Measurements from ENCODE around the gene SELENBP1. TPM values are rescaled to one million over a fixed set of nuclear protein-coding genes. Genes with fewer than 3 reads are reported as not detected.

Gene SELENBP1
- total and polyA plus RNA-seq, 2 of the 13 experiments (the other 11 are each of a cell fraction or from before 2014, with no cell fraction given) = 27.8 to 29.0 TPM

GRCh38 chr1:151325646-151326429 lies 46.7 kb downstream of the SELENBP1 start:
- BruUV-seq (replicated peaks) = TSS peak; percentile 64
- H3K9ac ChIP-seq (ENCODE audit: insufficient read depth, low read depth, low read length) = peak overlapping the region; percentile 87; the same call in 1 of the 2 replicates

GRCh38 chr1:151325231-151325630 lies 47.3 kb downstream of the SELENBP1 start:
- Histone ChIP-seq H3K4me1 (ENCODE audit: insufficient read depth, low read length) (peaks cover 33% of the 10 kb centered on the region), H3K9ac (ENCODE audit: insufficient read depth, low read depth, low read length) (no peak overlapping the region), H2AFZ (ENCODE audit: low read length) (no peak overlapping the region), H3K36me3 (replicated peaks in 1 of 2; ENCODE audit: control insufficient read depth in 1 of 2, insufficient read depth in 2 of 2, low read length in 2 of 2) (peaks cover 3 to 6% of the 10 kb centered on the region in 2 experiments; a peak in 4 of 5 replicates), H3K9me3 (ENCODE audit: low read length) (no peaks in the 10 kb centered on the region), H3K4me2 (ENCODE audit: low read depth, low read length) (0 out of 2 replicates have a peak overlapping the region, but pooled peaks have one; percentile 92), H3K79me2 (ENCODE audit: insufficient read depth, low read length) (peaks cover 18% of the 10 kb centered on the region), H3K27ac (ENCODE audit: extremely low read length, insufficient read depth, low read length) (no peak overlapping the region), H4K20me1 (ENCODE audit: insufficient read depth, low read length) (no peaks in the 10 kb centered on the region), H3K4me3 (replicated peaks in 1 of 3; ENCODE audit: insufficient read depth in 1 of 3, low read depth in 2 of 3, low read length in 3 of 3) (no peak overlapping the region), H3K27me3 (ENCODE audit: control insufficient read depth in 1 of 2, insufficient read depth in 2 of 2, low read length in 2 of 2) (no peaks in the 10 kb centered on the region; a peak in 1 of 5 replicates)
- 98% methylated on average over 7 of the region's 7 CpGs for WGBS (ENCODE audit: low lambda C conversion rate)
- no peak for ATAC-seq
- in situ Hi-C loops (cut with HindIII; ENCODE audit: extremely low pct_ligation_motif_present, low pct_unique_long_range_greater_than_20kb) = no loop called here
- DNase-seq (ENCODE audit: low spot score) = no peak
- intact Hi-C loops (cut with micrococcal nuclease; ENCODE audit: unreplicated experiment) = no loop called here
- CTCF ChIA-PET (ENCODE audit: low intra/inter-chr PET ratio, low total read pairs) = no interaction called here
- BruUV-seq (replicated peaks) = no TSS peak
- FAIRE-seq = no peak
- TF ChIP-seq ZMAT5 (CRISPR knock-in tag; IDR thresholded peaks at IDR 0.05; ENCODE audit: borderline replicate concordance, low read depth) (no peak), MIER2 (CRISPR knock-in tag; IDR thresholded peaks at IDR 0.05) (no peak), ZNF615 (CRISPR knock-in tag; IDR thresholded peaks at IDR 0.05; ENCODE audit: borderline replicate concordance) (no peak), RAD51 (IDR thresholded peaks at IDR 0.05; ENCODE audit: borderline replicate concordance) (no peak), ZNF451 (CRISPR knock-in tag; IDR thresholded peaks at IDR 0.05) (no peak), BCL6 (CRISPR knock-in tag; IDR thresholded peaks at IDR 0.05) (no peak), ZNF101 (CRISPR knock-in tag; IDR thresholded peaks at IDR 0.05; ENCODE audit: borderline replicate concordance, low read depth) (no peak), ZNF10 (CRISPR knock-in tag; IDR thresholded peaks at IDR 0.05; ENCODE audit: borderline replicate concordance, low read depth) (no peak), MED8 (CRISPR knock-in tag; IDR thresholded peaks at IDR 0.05; ENCODE audit: insufficient replicate concordance) (no peak), ZNF839 (CRISPR knock-in tag; IDR thresholded peaks at IDR 0.05; ENCODE audit: borderline replicate concordance) (no peak), POGZ (CRISPR knock-in tag; IDR thresholded peaks at IDR 0.05) (no peak)
- POLR2A ChIA-PET = no interaction called here

More at GRCh38 chr1:151325646-151326429, 46.7 kb downstream of the SELENBP1 start:
- peaks cover 18% of the 10 kb centered on the region for H3K79me2 ChIP-seq (ENCODE audit: insufficient read depth, low read length)
- POLR2A ChIA-PET = interaction anchor here (0.9 to 2.5 kb wide), 3 partner anchors 12 to 25 kb away, joined by 3 to 21 read pairs (median 19); no protein-coding TSS in a partner anchor
- CTCF ChIA-PET (ENCODE audit: low intra/inter-chr PET ratio, low total read pairs) = no interaction called here
- FAIRE-seq (no peak), DNase-seq (ENCODE audit: low spot score) (no peak), ATAC-seq (no peak)
- peaks cover 33% of the 10 kb centered on the region for H3K4me1 ChIP-seq (ENCODE audit: insufficient read depth, low read length)
- intact Hi-C loops (cut with micrococcal nuclease; ENCODE audit: unreplicated experiment) (no loop called here), in situ Hi-C loops (cut with HindIII; ENCODE audit: extremely low pct_ligation_motif_present, low pct_unique_long_range_greater_than_20kb) (no loop called here)
- H3K36me3 ChIP-seq (replicated peaks in 1 of 2; ENCODE audit: control insufficient read depth in 1 of 2, insufficient read depth in 2 of 2, low read length in 2 of 2) = peaks cover 3 to 6% of the 10 kb centered on the region in 2 experiments; a peak in 3 of 5 replicates
- peak overlapping the region; percentile 78 to 82 (median 79) for H3K4me3 ChIP-seq (replicated peaks in 1 of 3; ENCODE audit: insufficient read depth in 1 of 3, low read depth in 2 of 3, low read length in 3 of 3)
- H3K27me3 ChIP-seq (ENCODE audit: control insufficient read depth in 1 of 2, insufficient read depth in 2 of 2, low read length in 2 of 2) = no peaks in the 10 kb centered on the region; a peak in 1 of 5 replicates
- H3K9me3 ChIP-seq (ENCODE audit: low read length) = no peaks in the 10 kb centered on the region
- no peaks in the 10 kb centered on the region for H4K20me1 ChIP-seq (ENCODE audit: insufficient read depth, low read length)
- no peak overlapping the region for H2AFZ ChIP-seq (ENCODE audit: low read length)
- TF ChIP-seq TBX2 (CRISPR knock-in tag; IDR thresholded peaks at IDR 0.05; ENCODE audit: borderline replicate concordance) = no peak
- TF ChIP-seq ZFP36L2 (CRISPR knock-in tag; IDR thresholded peaks at IDR 0.05) = no peak
- no peak for TF ChIP-seq BHLHE40 (IDR thresholded peaks at IDR 0.05; ENCODE audit: low read length)
- no peak for TF ChIP-seq SIX4 (CRISPR knock-in tag; IDR thresholded peaks at IDR 0.05)
- no peak for TF ChIP-seq SALL1 (CRISPR knock-in tag; IDR thresholded peaks at IDR 0.05)
- no peak for TF ChIP-seq HDAC6 (IDR thresholded peaks at IDR 0.05; ENCODE audit: low read depth, low read length)
- no peak for TF ChIP-seq ZC3H4 (CRISPR knock-in tag; IDR thresholded peaks at IDR 0.05; ENCODE audit: borderline replicate concordance)
- TF ChIP-seq, protein P1, sequence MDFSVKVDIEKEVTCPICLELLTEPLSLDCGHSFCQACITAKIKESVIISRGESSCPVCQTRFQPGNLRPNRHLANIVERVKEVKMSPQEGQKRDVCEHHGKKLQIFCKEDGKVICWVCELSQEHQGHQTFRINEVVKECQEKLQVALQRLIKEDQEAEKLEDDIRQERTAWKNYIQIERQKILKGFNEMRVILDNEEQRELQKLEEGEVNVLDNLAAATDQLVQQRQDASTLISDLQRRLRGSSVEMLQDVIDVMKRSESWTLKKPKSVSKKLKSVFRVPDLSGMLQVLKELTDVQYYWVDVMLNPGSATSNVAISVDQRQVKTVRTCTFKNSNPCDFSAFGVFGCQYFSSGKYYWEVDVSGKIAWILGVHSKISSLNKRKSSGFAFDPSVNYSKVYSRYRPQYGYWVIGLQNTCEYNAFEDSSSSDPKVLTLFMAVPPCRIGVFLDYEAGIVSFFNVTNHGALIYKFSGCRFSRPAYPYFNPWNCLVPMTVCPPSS (IDR thresholded peaks at IDR 0.05) = no peak
- TF ChIP-seq ZBTB38 (CRISPR knock-in tag; IDR thresholded peaks at IDR 0.05) = no peak
- no peak for TF ChIP-seq ZFP1 (CRISPR knock-in tag; IDR thresholded peaks at IDR 0.05)
- H3K4me2 ChIP-seq (ENCODE audit: low read depth, low read length) = peak overlapping the region; percentile 92
- WGBS (ENCODE audit: low lambda C conversion rate) = 66% methylated on average over 5 of the region's 5 CpGs
- H3K27ac ChIP-seq (ENCODE audit: extremely low read length, insufficient read depth, low read length) = no peak overlapping the region
